Mesodermal cell (in vitro differentiated cells): ENCODE results near the gene TRIM9.

ENCODE experiments used
- H3K27ac ChIP-seq: 2 replicates; pipeline ENCODE4 v1.7.0; 2013; ENCODE audit warnings: mild to moderate bottlenecking, low read depth, low read length, moderate library complexity; ENCODE audit not compliant: severe bottlenecking
- H3K36me3 ChIP-seq: 2 replicates; pipeline ENCODE4 v1.7.1; 2013; ENCODE audit warnings: mild to moderate bottlenecking, low read length, moderate library complexity; ENCODE audit not compliant: control insufficient read depth, insufficient read depth
- H3K4me1 ChIP-seq: one replicate; pipeline ENCODE4 v1.7.1; 2013; ENCODE audit warnings: mild to moderate bottlenecking, low read length; ENCODE audit not compliant: insufficient read depth, control insufficient read depth, poor library complexity, severe bottlenecking
- H3K4me3 ChIP-seq: 2 replicates; pipeline ENCODE4 v1.7.0; 2013; ENCODE audit warnings: low read length, control low read depth, mild to moderate bottlenecking; ENCODE audit not compliant: insufficient read depth, poor library complexity, severe bottlenecking; ENCODE audit errors: extremely low read depth
- H3K9me3 ChIP-seq: 2 replicates; pipeline ENCODE4 v1.7.1; 2013; ENCODE audit warnings: mild to moderate bottlenecking, low read length, moderate library complexity; ENCODE audit not compliant: control insufficient read depth
- WGBS, 2 experiments: methylation state at CpG; one replicate each; pipeline ENCODE4 v1.1.5; 2013; ENCODE audit warnings: missing lambda C conversion rate in 2 of 2; ENCODE audit not compliant: insufficient coverage in 2 of 2; 5-methylcytosine and 5-hydroxymethylcytosine counted together

The TRIM9 gene

DNA sequence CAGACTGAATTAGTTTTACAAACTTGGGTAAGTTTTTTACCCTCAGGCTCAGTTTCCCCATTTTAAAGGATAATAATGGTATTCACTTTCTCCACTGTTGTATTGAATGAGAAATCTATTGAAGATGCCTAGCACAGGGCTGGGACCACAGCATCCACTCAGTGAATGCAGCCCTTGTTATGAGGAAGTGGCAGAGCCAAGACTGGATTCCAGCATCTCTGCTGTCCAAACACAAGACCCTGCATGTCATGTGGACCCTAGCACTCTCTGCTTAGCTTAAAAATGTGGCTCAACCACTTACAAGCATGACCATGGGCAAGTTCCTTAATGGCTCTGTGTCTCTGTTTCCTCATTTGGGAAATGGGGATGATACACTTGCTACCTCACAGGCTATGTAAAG is 24.1 kb upstream of the TRIM9 start:
- Histone ChIP-seq H3K9me3 (no peaks in the 10 kb centered on the region), H3K36me3 (no peaks in the 10 kb centered on the region), H3K27ac (no peak overlapping the region), H3K4me3 (no peak overlapping the region), H3K4me1 (peaks cover 16% of the 10 kb centered on the region)

DNA sequence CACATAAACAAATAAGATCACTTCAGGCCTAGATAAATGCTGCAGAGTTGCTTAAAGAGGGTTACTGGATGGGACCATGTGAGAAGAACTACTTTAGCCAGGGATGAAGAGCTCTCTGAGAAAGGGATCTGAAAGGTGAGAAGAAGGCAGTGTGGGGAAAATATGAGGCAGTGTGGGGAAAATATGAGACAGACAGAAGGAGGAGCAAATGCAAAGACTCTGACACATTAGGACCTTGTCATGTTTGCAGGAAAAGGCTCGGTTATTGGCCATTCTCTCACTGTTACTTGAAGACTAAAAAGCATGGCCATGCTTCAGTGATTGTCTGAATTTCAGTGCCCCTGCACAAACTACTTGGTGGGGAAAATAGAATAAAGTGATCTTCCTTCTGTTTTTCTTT is 22.7 kb upstream of the TRIM9 start:
- no peak overlapping the region for H3K4me3 ChIP-seq
- no peak overlapping the region for H3K27ac ChIP-seq
- H3K4me1 ChIP-seq: peaks cover 10% of the 10 kb centered on the region
- no peaks in the 10 kb centered on the region for H3K36me3 ChIP-seq
- WGBS, 2 experiments: 80 to 100% methylated on average over 1 of the region's 1 CpG
- H3K9me3 ChIP-seq: no peaks in the 10 kb centered on the region

DNA sequence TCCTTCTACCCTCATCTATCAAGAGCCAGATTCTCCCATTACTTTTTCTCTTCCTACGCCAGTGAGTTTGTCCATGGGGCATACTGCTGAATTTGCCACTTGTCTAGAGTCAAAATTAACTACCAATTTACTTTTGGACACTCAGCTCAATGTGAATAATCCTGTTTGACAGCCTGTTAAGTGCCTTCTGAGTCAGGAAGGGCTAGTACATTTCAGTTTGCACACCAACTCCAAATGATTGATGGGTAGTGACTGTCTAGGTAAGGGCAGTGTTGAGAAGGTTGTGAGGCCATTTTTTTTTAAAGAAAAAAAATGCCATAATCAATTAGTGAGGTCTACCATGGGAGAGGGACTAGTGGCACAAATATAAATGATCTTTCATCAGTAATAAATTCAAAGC is 21.8 kb upstream of the TRIM9 start:
- H3K4me3 ChIP-seq: no peak overlapping the region
- 86 to 100% methylated on average over 1 of the region's 1 CpG for WGBS, 2 experiments

DNA sequence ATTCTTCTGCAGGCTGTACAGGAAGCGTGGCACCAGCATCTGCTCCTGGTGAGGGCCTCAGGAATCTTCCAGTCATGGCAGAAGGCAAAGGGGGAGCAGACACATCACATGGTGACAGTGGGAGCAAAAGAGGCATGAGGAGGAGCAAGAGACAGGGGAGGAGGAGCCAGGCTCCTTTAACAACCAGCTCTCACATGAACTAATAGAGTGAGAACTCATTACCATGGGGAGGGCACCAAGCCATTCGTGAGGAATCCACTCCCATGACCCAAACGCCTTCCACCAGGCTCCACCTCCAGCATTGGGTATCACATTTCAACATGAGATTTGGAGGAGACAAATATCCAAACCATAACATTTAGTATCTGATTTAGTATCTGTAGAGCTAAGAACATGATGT is 14.7 kb upstream of the TRIM9 start:
- WGBS, 2 experiments: 85 to 89% methylated on average over 1 of the region's 3 CpGs
- H3K4me1 ChIP-seq: no peaks in the 10 kb centered on the region
- no peaks in the 10 kb centered on the region for H3K9me3 ChIP-seq
- H3K27ac ChIP-seq: no peak overlapping the region
- no peak overlapping the region for H3K4me3 ChIP-seq
- H3K36me3 ChIP-seq: no peaks in the 10 kb centered on the region

More for the DNA sequence above, 21.8 kb upstream of the TRIM9 start:
- H3K9me3 ChIP-seq: no peaks in the 10 kb centered on the region
- H3K4me1 ChIP-seq: peaks cover 6% of the 10 kb centered on the region
- no peak overlapping the region for H3K27ac ChIP-seq
- no peaks in the 10 kb centered on the region for H3K36me3 ChIP-seq

DNA sequence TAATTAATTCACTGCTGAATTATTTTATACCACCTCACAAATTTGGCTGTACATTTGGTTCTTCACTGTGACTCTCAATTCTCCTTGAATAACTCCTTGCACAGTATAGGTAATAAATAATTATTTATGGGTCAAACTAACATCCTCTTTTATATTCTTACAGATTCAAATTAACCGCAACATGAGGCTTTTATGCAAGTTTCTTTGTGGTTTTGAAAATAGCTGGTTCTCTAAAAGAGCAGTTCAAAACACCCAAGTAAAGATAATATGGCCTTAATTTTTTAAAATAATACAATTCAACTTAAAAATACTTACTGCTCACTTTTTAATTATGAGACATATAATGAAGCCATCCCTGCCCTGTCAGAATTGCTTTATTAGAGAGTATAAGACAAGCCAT is 12.9 kb upstream of the TRIM9 start:
- H3K4me3 ChIP-seq: no peak overlapping the region
- H3K36me3 ChIP-seq: no peaks in the 10 kb centered on the region
- H3K4me1 ChIP-seq: no peaks in the 10 kb centered on the region
- H3K9me3 ChIP-seq: no peaks in the 10 kb centered on the region
- no peak overlapping the region for H3K27ac ChIP-seq
- no CpG with 5 or more reads among the region's 1 CpG for WGBS, 2 experiments

GRCh38 chr14:51104467-51104866 is 9.6 kb upstream of the TRIM9 start:
- H3K36me3 ChIP-seq: no peaks in the 10 kb centered on the region
- H3K9me3 ChIP-seq: no peaks in the 10 kb centered on the region
- no peak overlapping the region for H3K4me3 ChIP-seq
- H3K4me1 ChIP-seq: no peaks in the 10 kb centered on the region
- H3K27ac ChIP-seq: no peak overlapping the region

- Histone ChIP-seq H3K9me3 (no peaks in the 10 kb centered on the region), H3K27ac (no peak overlapping the region), H3K4me3 (no peak overlapping the region), H3K4me1 (peaks cover 6% of the 10 kb centered on the region), H3K36me3 (no peaks in the 10 kb centered on the region)
- 86 to 88% methylated on average over 1 of the region's 1 CpG for WGBS, 2 experiments
Measured at GRCh38 chr14:51097287-51097686, 2.4 kb upstream of the TRIM9 start.

- H3K4me3 ChIP-seq: no peak overlapping the region
- H3K36me3 ChIP-seq: no peaks in the 10 kb centered on the region
- peaks cover 6% of the 10 kb centered on the region for H3K4me1 ChIP-seq
- H3K27ac ChIP-seq: no peak overlapping the region
- no peaks in the 10 kb centered on the region for H3K9me3 ChIP-seq
- 86% methylated on average over 2 of the region's 2 CpGs; no CpG with 5 or more reads in 1 of the 2 experiments for WGBS, 2 experiments
Measured at GRCh38 chr14:51096870-51097269, 2.0 kb upstream of the TRIM9 start.

- 27 to 30% methylated on average over 10 to 12 of the region's 19 CpGs for WGBS, 2 experiments
- Histone ChIP-seq H3K4me1 (peaks cover 6% of the 10 kb centered on the region), H3K9me3 (no peaks in the 10 kb centered on the region), H3K27ac (peak overlapping the region; percentile 78), H3K4me3 (peak overlapping the region; percentile 52), H3K36me3 (no peaks in the 10 kb centered on the region)
Measured at GRCh38 chr14:51095854-51096823, 1.2 kb upstream of the TRIM9 start.

- no peak overlapping the region for H3K27ac ChIP-seq
- H3K36me3 ChIP-seq: no peaks in the 10 kb centered on the region
- H3K4me1 ChIP-seq: peaks cover 6% of the 10 kb centered on the region
- WGBS, 2 experiments: 1 to 4% methylated on average over 40 to 42 of the region's 46 CpGs
- H3K4me3 ChIP-seq: peak overlapping the region; percentile 52
- no peaks in the 10 kb centered on the region for H3K9me3 ChIP-seq
Measured at GRCh38 chr14:51094282-51094821, 553 bp downstream of the TRIM9 start.
